GM12878 (cell line): ENCODE data around the gene LIPN. TPM values are rescaled to one million over a fixed set of nuclear protein-coding genes. Genes with fewer than 3 reads are reported as not detected.

Source experiments
- ATF3 ChIP-seq: IDR thresholded peaks from 2 replicates; pipeline ENCODE4 v1.6.1; 2011; ENCODE audit warnings: low read depth, mild to moderate bottlenecking, low read length, moderate library complexity, borderline replicate concordance; ENCODE audit errors: extremely low read depth
- BMI1 ChIP-seq: fragments of 450-650 bp; IDR thresholded peaks from 2 replicates; pipeline ENCODE4 v1.6.1; 2016; ENCODE audit warnings: mild to moderate bottlenecking, moderate library complexity, borderline replicate concordance
- CUX1 ChIP-seq: IDR thresholded peaks from 2 replicates; pipeline ENCODE4 v1.6.1; 2012; ENCODE audit warnings: improper control_type of control experiment, low read depth, low read length; ENCODE audit not compliant: insufficient replicate concordance
- DPF2 ChIP-seq: fragments of 450-650 bp; IDR thresholded peaks from 2 replicates; pipeline ENCODE4 v1.6.1; 2017; ENCODE audit warnings: mild to moderate bottlenecking
- EP300 ChIP-seq, 2 experiments: fragments of 150-350 bp in 1 of 2; IDR thresholded peaks; 2 replicates each; pipeline ENCODE4 v1.6.1; 2011 to 2012; ENCODE audit warnings: low read depth in 2 of 2, low read length in 2 of 2, borderline replicate concordance in 1 of 2, improper control_type of control experiment in 1 of 2, inconsistent platforms in 1 of 2; ENCODE audit not compliant: control insufficient read depth in 1 of 2
- GABPA ChIP-seq: IDR thresholded peaks from 2 replicates; pipeline ENCODE4 v1.6.1; 2014; ENCODE audit warnings: antibody characterized with exemption, low read depth, mild to moderate bottlenecking, inconsistent platforms
- IRF4 ChIP-seq: IDR thresholded peaks from 2 replicates; pipeline ENCODE4 v1.6.1; 2011; ENCODE audit warnings: low read depth, low read length
- MEF2A ChIP-seq: IDR thresholded peaks from 2 replicates; pipeline ENCODE4 v1.6.1; 2011; ENCODE audit warnings: low read depth, mild to moderate bottlenecking, low read length, moderate library complexity; ENCODE audit not compliant: insufficient read depth
- SUPT20H ChIP-seq: IDR thresholded peaks from 2 replicates; pipeline ENCODE4 v1.6.1; 2011; ENCODE audit warnings: low read depth, mild to moderate bottlenecking, low read length, moderate library complexity, borderline replicate concordance; ENCODE audit not compliant: control insufficient read depth
- polyA plus RNA-seq, 11 experiments: library from polyadenylated mRNA; depleted of rRNA in 4 of 11; unstranded in 6 of 11; stranded (reverse) in 5 of 11; fragments of >200 nt; fragmentation: Nextera tagmentation in 4 of 11; fragmentation: Illumina TruSeq in 1 of 11; extraction: Ambion mirVana in 4 of 11; extraction: Trizol in 1 of 11; gene quantifications; 1 replicate in 1 of 11; 2 replicates in 10 of 11; pipeline versions ENCODE4 v1.2.1 to v1.2.3, GENCODE V29; 2011 to 2016; ENCODE audit warnings: inconsistent platforms in 2 of 11, missing spikeins in 2 of 11, low read depth in 1 of 11
- total RNA-seq, 4 experiments: library from RNA; depleted of rRNA in 3 of 4; stranded (reverse); fragments of >200 nt in 3 of 4; fragmentation: Illumina TruSeq in 1 of 4; extraction: Trizol in 1 of 4; gene quantifications; 2 replicates each; pipeline versions ENCODE4 v1.2.1 to v1.2.3, GENCODE V29; 2013 to 2021
- TF ChIP-seq, protein P1 (sequence below): fragments of 450-650 bp; IDR thresholded peaks from 2 replicates; pipeline ENCODE4 v1.6.1; 2017; ENCODE audit warnings: antibody characterized with exemption, mild to moderate bottlenecking, moderate library complexity

The LIPN gene
- total and polyA plus RNA-seq, 10 of the 15 experiments (the other 5 are each of a cell fraction or from before 2014, with no cell fraction given) = 0.06 to 0.23 TPM; not detected in 8

DNA sequence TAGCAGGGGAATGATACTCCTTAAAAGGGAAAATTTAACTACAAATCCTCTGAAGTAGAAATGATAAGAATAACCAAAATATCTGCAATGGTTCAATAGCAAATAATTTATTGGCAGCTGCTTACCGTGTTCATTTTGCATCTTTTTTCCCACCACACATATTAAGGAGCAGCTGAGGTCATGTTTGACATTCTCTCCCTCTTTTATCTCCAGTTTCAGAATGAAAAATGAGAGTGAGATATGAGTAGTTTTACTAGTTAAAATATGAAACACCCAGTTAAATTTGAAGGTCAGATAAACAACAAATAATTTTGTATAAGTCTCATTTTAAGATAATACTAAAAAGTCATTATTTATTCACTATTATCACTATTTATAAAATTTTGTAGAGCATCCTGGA is 3.1 kb downstream of the LIPN start (continued):
- TF ChIP-seq DPF2 (no peak), IRF4 (no peak), EP300 (IDR thresholded peaks at IDR 0.05; ENCODE audit: borderline replicate concordance in 1 of 2, control insufficient read depth in 1 of 2, low read depth in 2 of 2, low read length in 2 of 2) (no peak), MEF2A (no peak), ATF3 (no peak), GABPA (0 out of 2 replicates have a peak, but pooled peaks have one; percentile 31), CUX1 (no peak), BMI1 (no peak), SUPT20H (no peak)
- TF ChIP-seq, protein P1, sequence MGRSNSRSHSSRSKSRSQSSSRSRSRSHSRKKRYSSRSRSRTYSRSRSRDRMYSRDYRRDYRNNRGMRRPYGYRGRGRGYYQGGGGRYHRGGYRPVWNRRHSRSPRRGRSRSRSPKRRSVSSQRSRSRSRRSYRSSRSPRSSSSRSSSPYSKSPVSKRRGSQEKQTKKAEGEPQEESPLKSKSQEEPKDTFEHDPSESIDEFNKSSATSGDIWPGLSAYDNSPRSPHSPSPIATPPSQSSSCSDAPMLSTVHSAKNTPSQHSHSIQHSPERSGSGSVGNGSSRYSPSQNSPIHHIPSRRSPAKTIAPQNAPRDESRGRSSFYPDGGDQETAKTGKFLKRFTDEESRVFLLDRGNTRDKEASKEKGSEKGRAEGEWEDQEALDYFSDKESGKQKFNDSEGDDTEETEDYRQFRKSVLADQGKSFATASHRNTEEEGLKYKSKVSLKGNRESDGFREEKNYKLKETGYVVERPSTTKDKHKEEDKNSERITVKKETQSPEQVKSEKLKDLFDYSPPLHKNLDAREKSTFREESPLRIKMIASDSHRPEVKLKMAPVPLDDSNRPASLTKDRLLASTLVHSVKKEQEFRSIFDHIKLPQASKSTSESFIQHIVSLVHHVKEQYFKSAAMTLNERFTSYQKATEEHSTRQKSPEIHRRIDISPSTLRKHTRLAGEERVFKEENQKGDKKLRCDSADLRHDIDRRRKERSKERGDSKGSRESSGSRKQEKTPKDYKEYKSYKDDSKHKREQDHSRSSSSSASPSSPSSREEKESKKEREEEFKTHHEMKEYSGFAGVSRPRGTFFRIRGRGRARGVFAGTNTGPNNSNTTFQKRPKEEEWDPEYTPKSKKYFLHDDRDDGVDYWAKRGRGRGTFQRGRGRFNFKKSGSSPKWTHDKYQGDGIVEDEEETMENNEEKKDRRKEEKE = no peak
